K562 (cell line): ENCODE data around the gene KLHDC7A. TPM values are rescaled to one million over a fixed set of nuclear protein-coding genes. Genes with fewer than 3 reads are reported as not detected.

Experiments
- CLOCK ChIP-seq: fragments of 250-450 bp; sonication (Bioruptor Pico); IDR thresholded peaks from 2 replicates; pipeline ENCODE4 v1.4.0; 2020; ENCODE audit warnings: mild to moderate bottlenecking, moderate library complexity, borderline replicate concordance
- KDM2B ChIP-seq: fragments of 250-450 bp; sonication (Bioruptor Pico); IDR thresholded peaks from 2 replicates; pipeline ENCODE4 v1.8.0; 2021; ENCODE audit warnings: mild to moderate bottlenecking, moderate library complexity
- NFATC3 ChIP-seq: fragments of 450-650 bp; IDR thresholded peaks from 2 replicates; pipeline ENCODE4 v1.6.1; 2017; ENCODE audit warnings: mild to moderate bottlenecking
- POLR2B ChIP-seq: fragments of 450-650 bp; IDR thresholded peaks from 2 replicates; pipeline ENCODE4 v1.6.1; 2018; ENCODE audit warnings: low read depth; ENCODE audit not compliant: partially characterized antibody
- SMARCB1 ChIP-seq: IDR thresholded peaks from 2 replicates; pipeline ENCODE4 v1.6.1; 2011; ENCODE audit warnings: improper control_type of control experiment, low read depth; ENCODE audit not compliant: insufficient read length
- SP2 ChIP-seq: IDR thresholded peaks from 2 replicates; pipeline ENCODE4 v1.6.1; 2011; ENCODE audit warnings: mild to moderate bottlenecking, low read depth, low read length, moderate library complexity; ENCODE audit not compliant: poor library complexity, severe bottlenecking; ENCODE audit errors: extremely low read depth
- XRCC3 ChIP-seq: fragments of 450-650 bp; IDR thresholded peaks from 2 replicates; pipeline ENCODE4 v1.6.1; 2017; ENCODE audit warnings: mild to moderate bottlenecking, moderate library complexity
- ZNF224 ChIP-seq: sonication (generic); formaldehyde crosslinking; IDR thresholded peaks from 2 replicates; pipeline ENCODE4 v1.8.0; 2022; ENCODE audit warnings: mild to moderate bottlenecking, missing genetic modification reagents
- ZNF24 ChIP-seq: fragments of 450-650 bp; IDR thresholded peaks from 2 replicates; pipeline ENCODE4 v1.6.1; 2016
- ZNF407 ChIP-seq: fragments of 450-650 bp; IDR thresholded peaks from 2 replicates; pipeline ENCODE4 v1.6.1; 2016; ENCODE audit warnings: low read depth
- ZNF583 ChIP-seq: fragments of 250-450 bp; sonication (Bioruptor Pico); IDR thresholded peaks from 2 replicates; pipeline ENCODE4 v1.4.0; 2020
- polyA plus RNA-seq, 8 experiments: library from polyadenylated mRNA; depleted of rRNA in 4 of 8; stranded (reverse) in 5 of 8; unstranded in 3 of 8; fragments of >200 nt; fragmentation: Nextera tagmentation in 2 of 8; fragmentation: Illumina TruSeq in 1 of 8; extraction: Ambion mirVana in 2 of 8; extraction: Trizol in 1 of 8; gene quantifications; 2 replicates each; pipeline versions ENCODE4 v1.2.1 to v1.2.3, GENCODE V29; 2011 to 2014; ENCODE audit warnings: inconsistent platforms in 1 of 8, missing spikeins in 1 of 8
- total RNA-seq, 7 experiments: library from RNA; depleted of rRNA in 6 of 7; stranded (reverse); fragments of >200 nt in 6 of 7; fragmentation: Illumina TruSeq in 2 of 7; extraction: Trizol in 2 of 7; gene quantifications; 2 replicates each; pipeline versions ENCODE4 v1.2.1 to v1.2.3, GENCODE V29; 2011 to 2021; ENCODE audit warnings: low replicate concordance in 1 of 7
- TF ChIP-seq, protein P1 (sequence below): fragments of 250-450 bp; sonication (Bioruptor Pico); IDR thresholded peaks from 2 replicates; pipeline ENCODE4 v1.4.0; 2020; ENCODE audit warnings: mild to moderate bottlenecking, moderate library complexity
- TF ChIP-seq, protein P2 (sequence below): fragments of 250-450 bp; sonication (Bioruptor Pico); IDR thresholded peaks from 2 replicates; pipeline ENCODE4 v1.5.1; 2021; ENCODE audit warnings: mild to moderate bottlenecking

Gene KLHDC7A
- total and polyA plus RNA-seq, 9 of the 15 experiments (the other 6 are each of a cell fraction or from before 2014, with no cell fraction given), result 0.01 to 0.02 (median 0.01) TPM; not detected in 6

DNA sequence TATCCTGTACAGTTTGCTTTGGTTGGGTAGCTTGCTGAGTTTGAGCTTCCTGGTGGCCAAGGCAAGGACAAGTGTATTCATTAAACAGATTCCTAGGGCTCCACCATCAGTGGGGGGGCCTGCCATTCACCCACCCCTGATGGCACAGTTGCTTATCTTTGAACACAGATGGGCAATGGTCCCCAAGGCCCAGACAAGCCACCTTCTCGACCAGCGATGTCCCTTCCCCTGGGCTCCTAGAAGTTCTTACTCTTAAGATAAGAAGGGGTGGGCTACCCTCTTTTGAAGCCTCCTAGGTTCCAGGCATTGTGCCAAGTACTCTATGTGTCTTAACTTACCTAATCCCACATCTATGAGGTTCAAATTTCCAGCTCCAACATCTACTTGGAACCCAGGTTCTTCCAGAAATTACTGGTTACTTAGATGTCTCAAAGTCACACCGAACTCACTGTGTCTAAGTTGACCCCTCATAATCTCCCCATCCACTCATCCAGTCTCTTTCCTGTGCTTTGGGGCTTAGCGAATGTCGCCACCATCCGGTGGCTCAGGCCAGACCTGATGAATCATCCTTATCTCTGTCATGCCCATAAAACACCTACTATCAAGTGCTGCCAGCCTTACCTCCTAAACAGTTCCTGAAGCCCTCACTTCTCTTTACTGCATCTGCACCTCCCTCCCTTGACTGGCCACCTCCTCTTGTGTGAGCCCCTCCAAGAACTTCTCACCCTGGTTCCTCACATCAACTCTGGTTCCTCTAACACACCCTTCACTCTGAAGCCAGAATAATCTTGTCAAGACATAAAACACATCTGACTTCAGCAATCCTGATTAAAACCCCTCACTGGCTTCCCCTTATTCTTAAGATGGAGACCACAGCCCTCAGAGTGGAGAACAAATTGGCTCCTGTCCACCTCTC, 50.1 kb downstream of the KLHDC7A start (continued):
- no peak for TF ChIP-seq SP2
- no peak for TF ChIP-seq SMARCB1
- no peak for TF ChIP-seq ZNF24
- no peak for TF ChIP-seq XRCC3
- no peak for TF ChIP-seq POLR2B
- TF ChIP-seq, protein P1, sequence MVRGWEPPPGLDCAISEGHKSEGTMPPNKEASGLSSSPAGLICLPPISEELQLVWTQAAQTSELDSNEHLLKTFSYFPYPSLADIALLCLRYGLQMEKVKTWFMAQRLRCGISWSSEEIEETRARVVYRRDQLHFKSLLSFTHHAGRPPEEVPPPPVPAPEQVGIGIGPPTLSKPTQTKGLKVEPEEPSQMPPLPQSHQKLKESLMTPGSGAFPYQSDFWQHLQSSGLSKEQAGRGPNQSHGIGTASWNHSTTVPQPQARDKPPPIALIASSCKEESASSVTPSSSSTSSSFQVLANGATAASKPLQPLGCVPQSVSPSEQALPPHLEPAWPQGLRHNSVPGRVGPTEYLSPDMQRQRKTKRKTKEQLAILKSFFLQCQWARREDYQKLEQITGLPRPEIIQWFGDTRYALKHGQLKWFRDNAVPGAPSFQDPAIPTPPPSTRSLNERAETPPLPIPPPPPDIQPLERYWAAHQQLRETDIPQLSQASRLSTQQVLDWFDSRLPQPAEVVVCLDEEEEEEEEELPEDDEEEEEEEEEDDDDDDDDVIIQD, result no peak
- TF ChIP-seq CLOCK, result no peak
- TF ChIP-seq, protein P2, sequence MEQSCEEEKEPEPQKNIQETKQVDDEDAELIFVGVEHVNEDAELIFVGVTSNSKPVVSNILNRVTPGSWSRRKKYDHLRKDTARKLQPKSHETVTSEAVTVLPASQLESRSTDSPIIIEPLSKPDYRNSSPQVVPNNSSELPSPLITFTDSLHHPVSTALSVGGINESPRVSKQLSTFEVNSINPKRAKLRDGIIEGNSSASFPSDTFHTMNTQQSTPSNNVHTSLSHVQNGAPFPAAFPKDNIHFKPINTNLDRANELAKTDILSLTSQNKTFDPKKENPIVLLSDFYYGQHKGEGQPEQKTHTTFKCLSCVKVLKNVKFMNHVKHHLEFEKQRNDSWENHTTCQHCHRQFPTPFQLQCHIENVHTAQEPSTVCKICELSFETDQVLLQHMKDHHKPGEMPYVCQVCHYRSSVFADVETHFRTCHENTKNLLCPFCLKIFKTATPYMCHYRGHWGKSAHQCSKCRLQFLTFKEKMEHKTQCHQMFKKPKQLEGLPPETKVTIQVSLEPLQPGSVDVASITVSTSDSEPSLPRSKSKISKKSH (CRISPR knock-in tag), result no peak
- TF ChIP-seq ZNF583 (CRISPR knock-in tag), result no peak
- TF ChIP-seq KDM2B, result no peak
- TF ChIP-seq ZNF407, result no peak
- no peak for TF ChIP-seq ZNF224 (CRISPR knock-in tag)
- TF ChIP-seq NFATC3, result no peak
